NCI-H524 treated with DMSO at 0.1 percent for 48 hours (cell line): Measurements from ENCODE around the gene HSD17B7.
"Not testable (repeated sequence)": the region's sequence is repeated elsewhere in the genome, so short reads cannot be mapped to it uniquely, and the experiment has no call there.

ENCODE experiments used
- DNase-seq: peaks from one replicate; lab custom pipeline; 2025; lab: John Stamatoyannopoulos, UW

Gene HSD17B7

DNA sequence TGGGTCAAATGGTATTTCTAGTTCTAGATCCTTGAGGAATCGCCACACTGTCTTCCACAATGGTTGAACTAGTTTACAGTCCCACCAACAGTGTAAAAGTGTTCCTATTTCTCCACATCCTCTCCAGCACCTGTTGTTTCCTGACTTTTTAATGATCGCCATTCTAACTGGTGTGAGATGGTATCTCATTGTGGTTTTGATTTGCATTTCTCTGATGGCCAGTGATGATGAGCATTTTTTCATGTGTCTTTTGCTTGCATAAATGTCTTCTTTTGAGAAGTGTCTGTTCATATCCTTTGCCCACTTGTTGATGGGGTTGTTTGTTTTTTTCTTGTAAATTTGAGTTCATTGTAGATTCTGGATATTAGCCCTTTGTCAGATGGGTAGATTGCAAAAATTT lies 17.0 kb downstream of the HSD17B7 start:
- not testable (repeated sequence) for DNase-seq

DNA sequence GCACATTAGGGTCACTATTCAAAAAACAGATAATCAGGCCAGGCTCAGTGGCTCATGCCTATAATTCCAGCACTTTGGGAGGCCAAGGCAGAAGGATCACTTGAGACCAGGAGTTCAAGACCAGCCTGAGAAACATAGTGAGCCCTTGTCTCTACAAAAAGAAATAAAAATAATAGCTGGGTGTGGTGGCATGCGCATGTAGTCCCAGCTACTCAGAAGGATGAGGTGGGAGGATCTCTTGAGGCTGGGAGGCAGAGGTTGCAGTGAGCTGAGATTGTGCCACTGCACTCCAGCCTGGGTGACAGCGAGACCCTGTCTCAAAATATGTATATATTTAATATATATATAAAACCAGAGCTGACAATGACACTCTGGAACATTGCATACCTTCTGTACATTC lies 21.9 kb downstream of the HSD17B7 start:
- not testable (repeated sequence) for DNase-seq

DNA sequence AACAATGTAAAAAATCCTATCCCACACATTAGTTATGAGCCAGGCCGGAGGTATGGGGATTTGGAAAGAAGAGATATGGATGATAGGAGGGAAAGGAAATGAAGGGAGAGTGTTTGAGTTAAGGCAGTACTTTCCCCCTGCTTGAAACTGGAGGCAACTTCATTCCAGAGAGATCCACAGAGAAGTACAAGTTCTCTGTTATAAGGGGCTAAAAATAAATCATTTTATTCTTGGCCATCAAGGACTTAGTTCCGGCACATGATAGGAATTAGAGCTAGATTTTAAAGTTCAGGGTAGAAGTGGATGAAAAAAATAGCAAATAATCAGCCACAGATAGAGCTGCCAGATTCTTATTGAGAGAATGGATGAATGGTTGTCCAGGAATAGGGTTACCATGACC lies 27.6 kb downstream of the HSD17B7 start:
- DNase-seq = not testable (repeated sequence)

DNA sequence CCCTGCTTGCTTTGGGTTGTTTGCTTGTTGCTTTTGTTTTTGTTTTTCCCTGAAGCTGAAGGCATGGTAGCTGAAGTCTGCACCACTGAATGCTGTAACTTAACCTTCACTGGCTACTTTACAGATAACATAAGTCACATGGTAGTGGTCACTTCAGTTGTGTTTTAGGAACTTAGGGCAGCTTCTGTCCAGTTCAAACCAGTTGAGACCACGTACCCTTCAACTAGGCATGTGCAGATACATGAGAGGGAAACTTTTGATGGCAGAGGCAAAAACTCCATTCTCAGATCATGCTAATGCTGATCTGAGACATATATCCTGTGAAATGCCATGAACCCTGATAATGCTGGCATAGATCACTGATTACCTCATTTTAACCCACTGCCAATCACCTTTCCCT lies 28.2 kb downstream of the HSD17B7 start:
- DNase-seq = not testable (repeated sequence)

DNA sequence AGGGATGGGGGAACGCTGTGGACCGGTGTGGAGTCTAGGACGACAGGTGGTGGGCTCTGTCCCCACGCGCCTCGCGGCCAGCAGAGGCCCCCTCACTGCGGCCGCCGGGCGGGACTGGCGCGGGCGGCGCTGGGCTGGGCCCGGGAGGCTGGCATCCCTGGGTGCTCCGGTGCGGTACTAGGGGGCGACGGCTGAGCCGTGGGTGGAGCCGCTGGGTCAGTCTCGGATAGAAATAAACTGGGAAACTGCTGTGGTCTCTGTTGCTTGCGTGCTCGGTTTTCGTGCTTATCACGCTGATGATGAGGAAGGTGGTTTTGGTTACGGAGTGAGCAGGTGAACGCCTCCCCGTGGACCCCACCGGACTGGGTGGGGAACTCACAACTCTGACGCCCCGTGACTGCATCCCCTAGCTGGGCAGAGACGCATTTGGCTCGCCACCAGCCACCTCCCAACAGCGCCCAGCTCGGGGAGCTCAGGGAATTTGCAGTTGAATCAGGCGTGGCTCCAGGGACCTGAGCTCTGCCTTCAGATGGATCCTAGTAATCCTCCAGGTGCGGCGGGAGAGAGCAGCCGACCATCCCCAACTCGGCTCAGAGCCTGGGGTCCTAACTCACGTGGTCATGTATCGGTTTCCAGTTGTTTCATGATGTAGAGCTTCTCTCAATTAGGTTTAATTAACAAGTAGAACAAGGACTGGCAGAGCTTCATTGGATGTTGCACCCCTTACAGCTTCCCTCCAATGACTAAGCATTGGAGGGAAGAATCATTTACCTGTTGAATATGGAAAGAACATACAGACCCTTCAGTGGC lies 32.1 kb downstream of the HSD17B7 start:
- DNase-seq = peak; percentile 36

DNA sequence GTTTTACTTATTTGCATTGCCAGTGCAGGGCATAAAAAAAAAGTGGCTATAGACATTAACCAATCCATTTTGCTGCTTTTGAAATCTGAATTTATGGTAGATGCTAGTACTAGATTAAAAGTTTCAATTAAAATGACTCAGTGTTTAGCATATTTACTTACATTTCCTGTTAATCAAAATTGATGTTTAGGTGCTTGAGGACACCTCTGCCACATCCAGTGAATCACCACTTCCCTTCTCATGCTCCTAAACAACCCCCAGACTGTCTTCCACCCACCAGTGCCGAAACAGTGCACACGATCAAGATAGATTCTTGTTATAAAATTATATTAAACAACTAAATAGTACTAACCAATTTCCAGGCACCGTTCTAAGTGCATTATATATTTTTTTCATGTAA lies 32.7 kb downstream of the HSD17B7 start:
- DNase-seq = no peak

DNA sequence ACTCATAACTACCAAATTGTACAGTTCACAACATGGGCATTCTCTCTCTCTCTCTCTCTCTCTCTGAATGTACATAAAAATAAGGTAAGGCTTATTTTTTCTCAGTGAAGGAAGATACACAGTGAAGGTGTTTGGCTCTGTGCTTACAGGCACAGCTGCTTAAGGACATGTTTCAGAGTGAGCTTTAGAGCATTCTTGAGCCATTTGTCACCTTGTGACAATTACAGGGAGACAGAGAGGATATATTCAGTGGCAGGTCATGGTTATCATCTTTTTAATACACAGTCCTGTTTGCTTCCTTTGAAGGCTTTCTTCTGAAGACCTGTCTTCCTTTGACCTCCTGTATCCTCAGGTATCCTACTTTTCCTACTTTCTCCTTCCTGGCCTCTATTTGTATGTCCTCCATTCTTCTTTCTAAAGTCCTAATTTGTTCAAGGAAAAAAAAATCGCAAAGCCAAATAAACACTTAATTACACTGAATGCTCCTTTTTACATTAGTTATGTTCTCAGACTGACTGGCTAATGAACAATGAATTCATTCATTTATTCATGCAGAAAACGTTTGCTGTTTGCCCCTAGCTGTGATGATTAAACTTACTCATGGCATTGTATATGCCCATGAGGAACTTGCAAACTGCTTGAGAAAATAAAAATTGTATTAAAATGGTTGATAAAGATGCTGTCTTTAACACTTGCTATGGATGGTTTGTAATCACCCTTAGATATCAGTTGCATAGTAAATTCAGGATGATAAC lies 33.4 kb downstream of the HSD17B7 start:
- no peak for DNase-seq

DNA sequence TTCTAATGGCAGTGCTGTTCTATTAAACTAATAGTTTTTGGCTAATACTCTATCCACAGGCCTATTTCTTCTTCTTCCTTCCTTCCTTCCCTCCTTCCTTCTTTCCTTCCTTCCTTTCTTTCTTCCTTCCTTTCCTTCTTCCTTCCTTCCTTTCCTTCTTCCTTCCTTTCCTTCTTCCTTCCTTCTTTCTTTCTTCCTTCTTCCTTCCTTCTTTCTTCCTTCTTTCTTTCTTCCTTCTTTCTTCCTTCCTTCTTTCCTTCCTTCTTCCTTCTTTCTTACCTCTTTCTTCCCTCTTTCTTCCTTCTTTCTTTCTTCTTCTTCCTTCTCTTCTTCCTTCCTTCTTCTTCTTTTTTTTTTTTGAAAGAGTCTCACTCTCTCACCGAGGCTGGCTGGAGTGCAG lies 38.8 kb downstream of the HSD17B7 start:
- no peak for DNase-seq

DNA sequence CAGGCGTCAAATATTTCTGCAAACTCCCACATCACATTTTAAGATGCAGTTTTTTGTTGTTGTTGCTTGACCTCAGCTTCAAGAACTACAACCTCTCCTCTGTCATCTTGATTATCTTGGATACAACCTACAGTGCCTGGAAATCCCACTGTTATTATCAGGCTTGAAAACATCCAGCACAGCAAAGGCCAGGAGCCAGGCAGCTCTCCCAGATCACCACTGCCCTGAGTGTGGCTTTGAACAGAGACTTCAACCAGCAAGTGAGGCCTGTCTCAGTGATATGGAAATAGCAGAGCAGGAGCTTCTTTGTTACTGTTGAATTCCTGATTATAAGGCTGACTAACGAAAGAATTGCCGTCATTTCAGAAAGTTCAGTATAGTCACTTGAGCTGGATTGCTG lies 42.0 kb downstream of the HSD17B7 start:
- DNase-seq = no peak

DNA sequence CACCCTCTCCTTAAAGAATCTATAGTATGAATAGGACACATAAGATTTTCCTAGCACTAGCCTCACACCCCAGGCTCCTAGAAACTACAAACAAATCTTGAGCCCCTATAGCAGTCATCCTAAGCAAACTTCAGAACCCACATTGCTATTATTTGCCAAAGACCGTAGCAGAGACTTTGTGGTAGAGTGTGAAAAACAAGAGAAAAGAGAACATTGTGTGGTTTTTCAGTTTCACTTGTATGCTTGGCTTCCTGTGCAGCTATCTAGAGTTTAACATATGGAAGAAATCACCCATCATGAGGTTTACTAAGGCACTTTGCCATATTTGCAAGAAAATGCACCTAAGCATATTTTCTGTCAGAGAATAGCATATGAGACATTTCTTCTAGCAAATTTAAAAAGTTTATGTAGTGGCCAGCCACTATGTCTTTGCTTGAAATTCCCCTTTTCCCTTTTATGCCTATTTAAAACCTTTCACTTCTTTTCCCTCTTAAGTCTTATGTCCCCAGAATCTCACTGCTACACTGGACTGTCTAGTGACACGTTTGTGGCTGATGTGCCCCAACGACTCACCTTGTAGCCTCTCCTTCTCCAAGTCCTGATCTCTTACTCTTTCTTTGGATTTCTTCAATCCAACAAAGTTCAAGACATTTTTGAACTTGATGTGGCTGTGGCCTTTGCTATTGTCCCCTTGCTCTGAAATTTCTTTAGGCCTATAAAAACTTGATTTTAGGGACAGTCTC lies 44.8 kb downstream of the HSD17B7 start:
- no peak for DNase-seq

DNA sequence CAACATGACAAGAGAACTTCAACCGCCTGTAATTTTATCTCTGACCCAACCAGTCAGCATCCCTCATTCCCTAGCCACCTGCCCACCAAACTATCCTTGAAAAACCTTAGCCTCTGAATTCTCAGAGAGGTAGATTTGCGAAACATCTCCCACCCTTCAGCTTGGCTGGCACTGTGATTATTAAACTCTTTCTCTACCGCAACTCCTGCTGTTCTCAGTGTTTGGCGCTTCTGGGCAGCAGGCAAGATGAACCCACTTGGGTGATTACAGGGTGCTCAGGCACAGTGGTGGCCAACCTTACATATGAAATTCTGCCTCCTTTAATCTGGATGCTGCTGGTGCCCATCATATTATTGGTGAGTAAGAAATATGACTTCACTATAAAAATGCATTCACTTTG lies 48.4 kb downstream of the HSD17B7 start:
- no peak for DNase-seq

DNA sequence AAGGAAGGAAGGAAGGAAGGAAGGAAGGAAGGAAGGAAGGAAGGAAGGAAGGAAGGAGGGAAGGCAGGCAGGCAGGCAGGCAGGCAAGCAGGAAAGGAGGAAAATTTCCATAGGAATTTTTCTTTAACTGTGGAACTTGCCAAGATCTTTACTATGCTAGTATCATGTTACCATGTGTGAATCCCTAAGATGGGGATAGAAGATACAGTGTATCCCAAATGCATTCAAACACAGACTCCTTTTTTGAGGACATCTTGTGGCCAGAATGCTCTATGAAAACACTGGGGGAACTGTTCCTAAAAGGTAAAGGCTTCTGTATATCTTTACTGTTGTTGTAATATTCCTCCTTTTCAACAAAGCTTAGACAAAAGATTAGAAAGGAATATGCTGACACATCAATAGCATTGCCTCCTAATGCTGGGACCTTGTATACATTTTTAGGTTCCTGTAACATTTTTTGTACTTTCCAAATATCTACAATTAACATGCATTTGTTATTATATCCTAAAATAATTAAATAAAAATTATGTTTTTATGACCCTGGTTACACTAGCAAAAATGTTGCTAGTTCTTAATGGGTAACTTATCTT lies 49.8 kb downstream of the HSD17B7 start:
- DNase-seq = no peak

DNA sequence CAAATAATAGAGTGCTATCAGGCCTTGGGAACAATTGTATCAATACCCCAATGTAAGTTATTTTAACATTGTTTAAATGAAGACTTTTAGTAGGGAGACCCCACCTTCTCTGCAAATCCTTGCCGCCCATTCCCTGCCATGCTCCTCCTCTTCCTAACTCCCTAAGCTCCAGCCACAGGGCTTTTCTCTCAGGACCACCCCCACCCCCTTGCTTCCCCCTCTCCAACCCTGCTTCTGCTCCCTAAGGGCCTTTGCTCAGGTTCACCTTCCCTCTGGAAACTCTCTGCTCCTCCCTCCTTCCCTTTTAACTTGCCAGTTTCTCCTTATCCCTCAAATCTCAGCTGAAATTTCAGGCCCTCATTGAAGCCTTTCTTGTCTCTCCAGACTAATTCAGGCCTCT lies 53.7 kb downstream of the HSD17B7 start:
- no peak for DNase-seq

DNA sequence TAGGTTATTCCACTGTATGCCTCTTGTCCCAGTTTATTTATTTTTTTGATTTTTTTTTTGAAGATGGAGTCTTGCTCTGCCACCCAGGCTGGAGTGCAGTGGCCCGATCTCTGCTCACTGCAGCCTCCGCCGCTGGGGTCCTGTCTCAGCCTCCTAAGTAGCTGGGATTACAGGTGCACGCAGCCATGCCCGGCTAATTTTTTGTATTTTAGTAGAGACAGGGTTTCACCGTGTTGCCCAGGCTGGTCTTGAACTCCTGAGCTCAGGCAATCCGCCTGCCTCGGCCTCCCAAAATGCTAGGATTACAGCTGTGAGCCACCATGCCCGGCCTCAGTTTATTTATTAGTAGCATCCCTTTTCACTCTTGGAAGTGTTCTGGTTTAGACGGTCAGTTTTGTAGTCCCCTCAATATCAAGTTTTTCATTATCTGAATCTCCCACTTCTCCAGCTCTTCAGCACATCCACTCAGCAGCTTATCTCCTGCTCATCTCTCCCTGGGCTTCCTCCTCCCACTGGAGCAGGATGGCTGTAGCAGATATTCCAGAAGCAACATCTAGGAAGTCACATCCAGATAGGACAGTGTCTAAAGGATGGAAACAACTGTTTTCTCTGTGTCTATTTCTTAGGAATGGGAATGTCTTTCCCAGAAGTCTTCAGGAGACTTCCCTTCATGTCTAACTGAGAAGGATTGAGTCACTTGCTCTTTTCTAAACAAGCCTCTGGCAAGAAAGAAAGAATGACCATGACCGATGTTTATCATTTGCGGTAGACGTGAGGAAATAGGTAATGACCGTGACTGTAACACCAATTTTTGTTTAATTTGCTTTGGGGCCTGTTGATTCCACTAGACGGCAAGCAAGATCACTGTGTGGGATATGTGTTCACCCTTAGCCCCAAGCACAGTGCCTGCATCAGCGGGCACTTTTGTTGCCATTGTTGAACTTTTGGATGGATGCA lies 56.0 kb downstream of the HSD17B7 start:
- no peak for DNase-seq

DNA sequence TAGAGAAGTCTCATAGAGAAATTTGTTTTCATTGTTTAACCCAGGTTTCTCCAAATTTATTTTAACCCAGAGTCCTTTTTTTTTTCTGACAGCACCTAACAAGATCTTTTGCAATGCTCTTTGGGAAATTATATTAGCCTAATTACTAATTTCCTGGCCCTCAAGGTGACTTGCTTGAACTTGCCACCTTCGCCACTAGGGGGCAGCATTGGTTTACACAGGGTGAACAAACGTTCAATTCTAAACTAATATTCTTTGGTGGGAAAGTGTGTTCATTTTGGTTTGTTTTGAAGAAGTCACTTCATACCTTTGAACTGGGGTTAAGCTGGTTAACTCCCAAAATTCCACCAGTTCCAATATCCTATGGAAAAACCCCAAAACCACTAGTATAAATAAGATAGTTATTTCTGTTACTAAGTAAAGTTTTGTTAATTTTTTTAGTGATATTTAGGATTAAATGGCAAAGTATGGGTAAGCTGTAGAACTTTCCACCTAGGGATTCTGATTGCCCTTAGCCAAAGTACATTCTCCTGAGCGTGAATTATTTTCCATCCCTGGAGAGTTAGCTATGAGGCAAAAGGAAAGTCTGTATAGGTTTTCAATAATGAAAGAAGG lies 57.4 kb downstream of the HSD17B7 start:
- no peak for DNase-seq

DNA sequence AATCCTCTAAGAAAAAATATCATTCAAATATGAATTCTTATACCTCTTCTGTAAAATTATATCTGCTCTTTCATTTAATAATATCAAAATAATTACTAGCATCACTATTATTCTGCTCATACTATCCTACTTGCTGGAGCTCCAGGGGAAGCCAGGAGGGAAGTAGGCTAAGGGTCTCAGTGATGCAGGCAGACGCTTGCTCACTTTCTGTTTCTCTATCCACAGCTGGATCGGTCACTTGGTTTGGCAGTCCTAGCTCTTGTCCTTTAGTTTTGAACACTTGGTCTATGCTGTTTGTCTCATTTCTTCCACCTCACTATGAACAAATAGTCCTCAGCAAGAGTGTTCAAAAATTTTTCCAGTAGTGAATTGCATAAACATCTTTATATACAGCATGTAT lies 59.2 kb downstream of the HSD17B7 start:
- DNase-seq = no peak

DNA sequence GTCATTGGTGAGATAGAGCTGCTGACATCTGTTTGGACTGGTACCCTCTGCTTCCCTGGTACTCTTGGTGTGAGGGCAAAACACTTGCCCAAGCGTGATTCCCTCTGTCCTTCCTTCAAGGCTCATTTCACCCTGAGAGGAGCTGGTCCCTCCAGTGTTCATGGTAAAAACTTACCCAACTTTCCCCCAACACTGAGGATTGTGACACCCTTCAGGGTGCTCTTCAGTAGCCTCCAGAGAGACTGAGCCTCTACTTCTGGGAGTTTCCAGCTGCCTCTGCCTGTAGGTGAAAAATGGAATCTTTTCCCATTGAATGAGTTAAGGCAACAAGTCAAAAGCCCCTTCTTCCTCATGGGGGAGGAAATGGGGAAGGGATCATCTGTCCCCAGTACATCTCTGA lies 60.8 kb downstream of the HSD17B7 start:
- no peak for DNase-seq

DNA sequence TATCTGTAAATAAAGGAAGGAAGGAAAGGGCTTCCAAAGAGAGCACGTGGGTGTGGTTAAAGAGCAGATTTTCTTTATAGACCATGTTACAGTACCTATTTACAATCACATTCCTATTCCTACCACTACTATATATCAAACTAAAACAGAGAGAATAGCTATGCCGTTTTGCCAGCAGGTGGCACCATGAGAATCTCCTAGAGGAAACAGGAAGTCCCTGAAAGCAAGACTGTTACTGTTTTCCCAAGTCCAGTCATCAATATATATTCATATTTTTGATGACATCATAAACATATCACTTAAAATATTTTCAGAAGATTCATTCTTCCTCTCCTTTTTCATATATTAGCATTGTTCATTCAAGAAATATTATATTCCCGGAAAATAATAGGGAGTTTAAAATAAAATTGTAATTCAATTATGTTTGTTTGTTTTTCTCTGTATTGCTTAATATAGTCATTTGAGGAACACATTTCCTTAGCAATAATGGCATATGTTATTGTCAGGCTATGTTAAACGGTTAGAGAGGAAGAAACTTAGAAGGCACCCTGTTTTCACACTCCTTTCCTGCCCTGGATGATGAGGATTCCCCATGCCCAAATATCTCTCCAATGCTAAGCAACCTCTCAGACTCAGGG lies 63.9 kb downstream of the HSD17B7 start:
- no peak for DNase-seq

DNA sequence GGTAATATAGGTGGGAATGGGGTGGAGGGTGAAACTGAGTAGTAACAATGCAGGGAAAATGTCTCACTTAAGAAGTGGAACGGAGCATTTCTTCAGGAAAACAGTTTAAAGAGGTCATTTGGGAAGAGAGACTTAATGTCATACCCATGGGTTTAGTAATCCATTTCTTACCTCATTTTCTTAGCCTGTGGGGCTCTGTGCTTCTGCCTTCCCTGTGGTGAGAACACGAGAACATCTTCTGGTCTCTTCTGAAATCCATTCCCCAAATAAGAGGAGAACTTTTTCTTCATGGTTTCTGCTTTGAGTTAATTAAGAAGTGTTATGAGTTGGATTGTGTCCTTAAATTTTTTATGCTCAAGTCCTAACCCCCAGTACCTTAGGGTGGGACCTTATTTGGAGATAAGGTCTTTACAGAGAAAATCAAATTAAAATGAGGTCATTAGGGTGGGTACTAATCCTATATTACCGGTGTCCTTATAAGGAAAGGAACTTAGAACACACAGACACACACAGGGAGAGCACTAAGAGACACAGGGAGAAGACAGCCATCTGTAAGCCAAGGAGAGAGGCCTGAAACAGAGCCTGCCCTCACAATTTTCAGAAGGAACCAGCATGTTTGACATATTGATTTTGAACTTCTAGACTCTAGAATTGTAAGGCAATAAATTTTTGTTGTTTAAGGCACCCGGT lies 65.1 kb downstream of the HSD17B7 start:
- no peak for DNase-seq

DNA sequence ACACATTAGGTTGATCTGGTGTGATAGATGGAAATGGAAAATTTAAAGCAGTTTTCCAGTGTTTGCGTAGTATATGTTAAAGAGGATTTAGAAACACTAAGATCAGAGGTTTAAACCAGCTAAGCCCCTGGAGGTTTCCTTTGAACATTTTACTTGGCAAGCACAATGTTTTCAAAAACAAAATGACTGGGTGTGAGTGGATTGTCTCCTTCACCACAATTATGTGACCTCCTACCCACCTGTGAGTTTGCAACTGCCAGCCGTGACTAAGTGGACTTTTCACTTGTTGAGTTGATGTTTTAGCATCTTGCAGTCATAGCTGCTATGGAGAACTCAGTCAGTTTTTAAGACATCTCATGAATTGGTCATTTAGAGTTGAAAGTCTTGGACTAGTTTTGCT lies 65.8 kb downstream of the HSD17B7 start:
- DNase-seq = no peak
